Upper lobe of left lung (tissue), 6 donors: ENCODE data around the gene EXOSC5. TPM values are rescaled to one million over a fixed set of nuclear protein-coding genes. Genes with fewer than 3 reads are reported as not detected.
A peak's percentile ranks its signal among the peaks of the same experiment; 100 is the strongest.
"Not testable (repeated sequence)": the region's sequence is repeated elsewhere in the genome, so short reads cannot be mapped to it uniquely, and the experiment has no call there.

ENCODE experiments used
- ATAC-seq, 2 donors: fragments of 200-7000 bp; cut with Tn5 transposase; one replicate each; pipeline ENCODE4 v1.9.1; 2022; ENCODE audit warnings: mild to moderate bottlenecking in 2 of 2, moderate library complexity in 2 of 2; ENCODE audit not compliant: low FRiP score in 2 of 2
- DNase-seq, 2 donors: peaks; one replicate each; pipeline ENCODE4 v3.0.0-alpha.2; 2019 to 2020
- H3K27ac ChIP-seq, 4 donors: fragments of 200-600 bp; sonication (generic); one replicate each; pipeline ENCODE4 v1.5.1; 2016 to 2019
- H3K27me3 ChIP-seq, 4 donors: fragments of 200-600 bp; sonication (generic); one replicate each; pipeline ENCODE4 v1.5.1; 2017 to 2019
- H3K36me3 ChIP-seq, 4 donors: fragments of 200-600 bp; sonication (generic); one replicate each; pipeline ENCODE4 v1.5.1; 2016 to 2019
- H3K4me1 ChIP-seq, 4 donors: fragments of 200-600 bp; sonication (generic); one replicate each; pipeline ENCODE4 v1.5.1; 2018 to 2019
- H3K4me3 ChIP-seq, 4 donors: fragments of 200-600 bp; sonication (generic); one replicate each; pipeline ENCODE4 v1.5.1; 2017 to 2019; ENCODE audit warnings: mild to moderate bottlenecking in 2 of 4, moderate library complexity in 1 of 4
- H3K9me3 ChIP-seq, 4 donors: fragments of 200-600 bp; sonication (generic); one replicate each; pipeline ENCODE4 v1.5.1; 2018 to 2019
- EP300 ChIP-seq, 4 donors: sonication (generic); formaldehyde crosslinking; IDR thresholded peaks; one replicate each; pipeline ENCODE4 v1.5.1; 2017; ENCODE audit warnings: antibody characterized with exemption in 4 of 4, control low read depth in 2 of 4
- POLR2A ChIP-seq, 4 donors: fragments of 450-650 bp; IDR thresholded peaks; one replicate each; pipeline ENCODE4 v1.5.1; 2016 to 2017; ENCODE audit warnings: antibody characterized with exemption in 4 of 4, mild to moderate bottlenecking in 2 of 4
- POLR2AphosphoS5 ChIP-seq, 2 donors: sonication (generic); formaldehyde crosslinking; IDR thresholded peaks; one replicate each; pipeline ENCODE4 v1.5.1; 2017; ENCODE audit warnings: antibody characterized with exemption in 2 of 2
- WGBS, 2 donors: methylation state at CpG; one replicate each; pipeline ENCODE4 v1.1.5; 2017 to 2018; 5-methylcytosine and 5-hydroxymethylcytosine counted together
- total RNA-seq, 6 donors: library from RNA; depleted of rRNA in 4 of 6; stranded (reverse); fragments of >200 nt in 4 of 6; gene quantifications; one replicate each; pipeline versions ENCODE4 v1.1.0 to v1.2.1, GENCODE V29; 2016 to 2021
- TF ChIP-seq, protein P1 (sequence below), 6 experiments: fragments of 450-650 bp in 4 of 6; fragments of 200-600 bp in 2 of 6; sonication (generic) in 2 of 6; IDR thresholded peaks; one replicate each; pipeline ENCODE4 v1.5.1; 2016 to 2019; ENCODE audit warnings: antibody characterized with exemption in 6 of 6
- donor health status: DM: no; HTN: no; CAD: no; lungs with moderate emphysema.
- donor health status: DM: no; HTN: yes; CAD: no; lungs with severe emphysema.

The EXOSC5 gene
- total RNA-seq, 6 donors from 2014 or later: 0.89 to 18.4 (median 16.0) TPM

DNA sequence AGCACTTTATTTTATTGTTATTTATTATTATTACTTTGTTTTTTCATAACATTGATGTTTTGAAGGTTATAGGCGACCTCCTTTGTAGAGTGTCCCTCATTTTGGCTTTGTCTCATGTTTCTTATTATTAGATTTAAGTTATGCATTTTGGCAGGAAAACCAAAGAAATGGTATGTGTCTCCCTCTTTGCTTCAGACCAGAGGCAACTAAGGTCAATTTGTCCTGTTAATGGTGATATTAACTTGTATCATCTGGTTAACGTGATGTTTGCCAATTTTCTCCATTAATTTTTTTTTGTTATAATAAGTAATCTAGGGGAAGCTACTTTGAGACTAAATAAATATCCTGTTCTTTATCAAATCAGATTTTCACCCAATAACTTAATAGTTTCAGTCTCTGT lies 24.7 kb downstream of the EXOSC5 start:
- Histone ChIP-seq H3K27ac (no peak overlapping the region), H3K4me3 (no peak overlapping the region), H3K9me3 (no peaks in the 10 kb centered on the region), H3K27me3 (no peaks in the 10 kb centered on the region), H3K36me3 (no peaks in the 10 kb centered on the region), H3K4me1 (peaks cover 26 to 45% (median 35%) of the 10 kb centered on the region in 4 donors)
- TF ChIP-seq POLR2A (IDR thresholded peaks at IDR 0.05): no peak
- TF ChIP-seq POLR2AphosphoS5 (IDR thresholded peaks at IDR 0.05): no peak
- TF ChIP-seq, protein P1, sequence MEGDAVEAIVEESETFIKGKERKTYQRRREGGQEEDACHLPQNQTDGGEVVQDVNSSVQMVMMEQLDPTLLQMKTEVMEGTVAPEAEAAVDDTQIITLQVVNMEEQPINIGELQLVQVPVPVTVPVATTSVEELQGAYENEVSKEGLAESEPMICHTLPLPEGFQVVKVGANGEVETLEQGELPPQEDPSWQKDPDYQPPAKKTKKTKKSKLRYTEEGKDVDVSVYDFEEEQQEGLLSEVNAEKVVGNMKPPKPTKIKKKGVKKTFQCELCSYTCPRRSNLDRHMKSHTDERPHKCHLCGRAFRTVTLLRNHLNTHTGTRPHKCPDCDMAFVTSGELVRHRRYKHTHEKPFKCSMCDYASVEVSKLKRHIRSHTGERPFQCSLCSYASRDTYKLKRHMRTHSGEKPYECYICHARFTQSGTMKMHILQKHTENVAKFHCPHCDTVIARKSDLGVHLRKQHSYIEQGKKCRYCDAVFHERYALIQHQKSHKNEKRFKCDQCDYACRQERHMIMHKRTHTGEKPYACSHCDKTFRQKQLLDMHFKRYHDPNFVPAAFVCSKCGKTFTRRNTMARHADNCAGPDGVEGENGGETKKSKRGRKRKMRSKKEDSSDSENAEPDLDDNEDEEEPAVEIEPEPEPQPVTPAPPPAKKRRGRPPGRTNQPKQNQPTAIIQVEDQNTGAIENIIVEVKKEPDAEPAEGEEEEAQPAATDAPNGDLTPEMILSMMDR (IDR thresholded peaks at IDR 0.05): no peak
- TF ChIP-seq EP300 (IDR thresholded peaks at IDR 0.05): no peak
- DNase-seq (no peak), ATAC-seq (no peak)
- 64 to 75% methylated on average over 2 of the region's 2 CpGs for WGBS, 2 donors

DNA sequence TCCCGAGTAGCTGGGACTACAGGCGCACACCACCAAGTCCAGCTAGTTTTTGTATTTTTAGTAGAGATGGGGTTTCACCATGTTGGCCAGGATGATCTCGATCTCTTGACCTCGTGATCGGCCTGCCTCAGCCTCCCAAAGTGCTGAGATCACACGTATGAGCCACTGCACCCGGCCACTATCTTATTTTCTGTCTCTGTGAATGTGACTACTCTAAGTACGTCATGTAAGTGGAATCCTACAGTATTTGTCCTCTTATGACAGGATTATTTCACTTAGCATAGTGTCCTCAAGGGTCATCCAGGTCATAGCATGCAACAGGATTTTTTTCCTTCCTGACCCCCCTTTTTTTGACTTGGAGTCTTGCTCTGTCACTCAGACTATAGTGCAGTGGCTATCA lies 25.6 kb downstream of the EXOSC5 start:
- DNase-seq (no peak), ATAC-seq (no peak)
- Histone ChIP-seq H3K9me3 (no peaks in the 10 kb centered on the region), H3K4me3 (no peak overlapping the region), H3K4me1 (peaks cover 27 to 36% (median 31%) of the 10 kb centered on the region in 4 donors), H3K36me3 (no peaks in the 10 kb centered on the region), H3K27ac (no peak overlapping the region), H3K27me3 (no peaks in the 10 kb centered on the region)
- TF ChIP-seq EP300 (IDR thresholded peaks at IDR 0.05): no peak
- whole genome bisulfite sequencing, 2 donors: 95 to 97% methylated on average over 8 of the region's 8 CpGs

DNA sequence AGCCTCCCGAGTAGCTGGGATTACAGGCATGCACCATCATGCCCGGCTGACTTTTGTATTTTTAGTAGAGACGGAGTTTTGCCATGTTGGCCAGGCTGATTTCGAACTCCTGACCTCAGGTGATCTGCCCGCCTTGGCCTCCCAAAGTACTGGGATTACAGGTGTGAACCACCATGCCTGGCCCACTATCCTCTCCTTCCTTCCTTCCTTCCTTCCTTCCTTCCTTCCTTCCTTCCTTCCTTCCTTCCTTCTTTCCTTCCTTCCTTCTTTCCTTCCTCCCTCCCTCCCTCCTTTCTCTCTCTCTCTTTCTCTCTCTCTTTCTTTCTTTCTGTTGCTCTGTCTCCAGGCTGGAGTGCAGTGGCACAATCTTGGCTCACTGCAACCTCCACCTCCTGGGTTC lies 26.0 kb downstream of the EXOSC5 start:
- not testable (repeated sequence) for ATAC-seq, H3K4me3 ChIP-seq, H3K36me3 ChIP-seq, H3K27ac ChIP-seq, H3K27me3 ChIP-seq, DNase-seq, H3K9me3 ChIP-seq
- H3K4me1 ChIP-seq: peaks cover 27 to 35% (median 31%) of the 10 kb centered on the region in 4 donors
- WGBS, 2 donors: 95 to 96% methylated on average over 5 of the region's 5 CpGs

DNA sequence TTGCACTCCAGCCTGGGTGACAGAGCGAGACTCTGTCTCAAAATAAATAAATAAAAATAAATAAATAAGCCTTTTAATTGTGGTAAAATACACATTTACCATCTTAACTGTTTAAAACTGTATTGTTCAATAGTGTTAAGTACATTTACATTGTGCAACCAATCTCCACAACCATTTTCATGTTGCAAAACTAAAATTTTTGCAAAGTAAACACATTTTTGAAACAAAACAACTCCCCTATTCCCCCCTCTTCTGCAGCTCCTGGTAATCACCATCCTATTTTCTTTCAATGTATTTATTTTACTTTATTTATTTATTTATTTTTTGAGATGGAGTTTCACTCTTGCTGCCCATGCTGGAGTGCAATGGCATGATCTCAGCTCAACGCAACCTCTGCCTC lies 27.4 kb downstream of the EXOSC5 start:
- Histone ChIP-seq H3K36me3 (no peaks in the 10 kb centered on the region), H3K4me1 (peaks cover 23 to 35% (median 31%) of the 10 kb centered on the region in 4 donors), H3K9me3 (no peaks in the 10 kb centered on the region), H3K27ac (no peak overlapping the region), H3K4me3 (no peak overlapping the region), H3K27me3 (no peaks in the 10 kb centered on the region)
- TF ChIP-seq EP300 (IDR thresholded peaks at IDR 0.05) (no peak), POLR2AphosphoS5 (IDR thresholded peaks at IDR 0.05) (no peak), POLR2A (IDR thresholded peaks at IDR 0.05) (no peak)
- TF ChIP-seq, protein P1 (IDR thresholded peaks at IDR 0.05): no peak
- no peak for DNase-seq
- 94 to 96% methylated on average over 2 of the region's 2 CpGs for WGBS, 2 donors
- no peak for ATAC-seq

DNA sequence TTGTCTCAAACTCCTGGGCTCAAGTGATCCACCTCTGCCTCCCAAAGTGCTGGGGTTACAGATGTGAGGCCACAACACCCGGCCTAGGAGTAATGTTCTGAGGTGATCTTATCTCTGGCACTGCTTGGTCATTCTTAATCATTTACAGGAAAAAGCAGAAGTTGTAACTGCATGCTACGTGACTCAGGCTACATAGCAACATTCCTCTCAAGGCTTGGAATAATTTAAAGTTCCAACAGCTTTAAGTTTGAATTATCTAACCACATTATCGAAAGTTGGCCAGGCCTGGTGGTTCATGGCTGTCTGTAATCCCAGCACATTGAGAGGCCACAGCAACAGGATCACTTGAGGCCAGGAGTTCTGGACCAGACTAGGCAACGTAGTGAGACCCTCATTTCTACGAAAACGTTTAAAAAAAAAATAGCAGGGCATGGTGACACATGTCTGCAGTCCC lies 29.3 kb downstream of the EXOSC5 start:
- peaks cover 22 to 36% (median 32%) of the 10 kb centered on the region in 4 donors for H3K4me1 ChIP-seq
- no peaks in the 10 kb centered on the region for H3K36me3 ChIP-seq
- H3K27ac ChIP-seq: peak overlapping the region; percentile 27 to 74 (median 56)
- no peaks in the 10 kb centered on the region for H3K27me3 ChIP-seq
- DNase-seq: no peak
- TF ChIP-seq POLR2AphosphoS5 (IDR thresholded peaks at IDR 0.05): peak in 1 of 2 donors; percentile 6
- no peak for TF ChIP-seq POLR2A (IDR thresholded peaks at IDR 0.05)
- TF ChIP-seq, protein P1 (IDR thresholded peaks at IDR 0.05): no peak
- TF ChIP-seq EP300 (IDR thresholded peaks at IDR 0.05): no peak
- H3K9me3 ChIP-seq: no peaks in the 10 kb centered on the region
- no peak overlapping the region for H3K4me3 ChIP-seq
- no peak for ATAC-seq
- WGBS, 2 donors: 40 to 50% methylated on average over 6 of the region's 6 CpGs

DNA sequence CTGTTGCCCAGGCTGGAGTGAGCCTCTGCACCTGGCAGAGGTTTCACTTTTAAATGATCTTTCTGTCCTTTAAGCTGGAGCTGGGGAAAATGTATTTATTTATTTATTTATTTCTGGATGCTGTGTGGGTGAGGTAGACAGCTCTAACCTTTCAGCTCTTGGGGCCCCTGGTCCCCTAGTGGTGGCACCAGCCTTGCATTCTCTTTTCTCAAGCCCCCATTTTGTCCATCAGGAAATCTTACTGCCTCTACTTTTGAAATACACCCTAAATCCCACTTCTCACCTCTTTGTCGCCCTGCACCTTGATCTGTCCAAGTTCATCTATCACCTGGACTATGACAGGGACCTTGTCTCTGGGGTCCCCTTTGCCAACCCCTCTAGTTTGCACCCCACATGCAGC lies 31.1 kb downstream of the EXOSC5 start:
- no peaks in the 10 kb centered on the region for H3K36me3 ChIP-seq
- H3K27me3 ChIP-seq: no peaks in the 10 kb centered on the region
- TF ChIP-seq, protein P1 (IDR thresholded peaks at IDR 0.05): no peak
- TF ChIP-seq EP300 (IDR thresholded peaks at IDR 0.05): no peak
- no peak for TF ChIP-seq POLR2A (IDR thresholded peaks at IDR 0.05)
- TF ChIP-seq POLR2AphosphoS5 (IDR thresholded peaks at IDR 0.05): no peak
- no peak overlapping the region for H3K4me3 ChIP-seq
- H3K9me3 ChIP-seq: no peaks in the 10 kb centered on the region
- 94 to 100% methylated on average over 1 of the region's 1 CpG for WGBS, 2 donors
- DNase-seq (no peak), ATAC-seq (no peak)
- no peak overlapping the region for H3K27ac ChIP-seq
- peaks cover 24 to 41% (median 37%) of the 10 kb centered on the region in 4 donors for H3K4me1 ChIP-seq
